Activated CD8-positive, alpha-beta T cell treated with anti-CD3 and anti-CD28 coated beads, Interleukin-2, amount 10 ng/mL, durations not matched to agents 7 days and 5 days (primary cell): Measurements from ENCODE around the gene TXNDC16. TPM values are rescaled to one million over a fixed set of nuclear protein-coding genes. Genes with fewer than 3 reads are reported as not detected.
A peak's percentile ranks its signal among the peaks of the same experiment; 100 is the strongest.

Experiments
- ATAC-seq: fragments of 150-1000 bp; cut with Tn5 transposase; one replicate; pipeline ENCODE4 v1.10.0; 2021; ENCODE audit warnings: moderate library complexity
- CTCF ChIA-PET: fragments of 350-600 bp; sonication (Branson Sonifier 250); formaldehyde crosslinking; loops from one replicate; lab custom pipeline; 2021; ENCODE audit warnings: antibody characterized with exemption; lab: Charles Lee
- POLR2A ChIA-PET: fragments of 350-600 bp; sonication (Branson Sonifier 250); formaldehyde crosslinking; loops from one replicate; lab custom pipeline; 2021; ENCODE audit warnings: antibody characterized with exemption; lab: Charles Lee
- DNase-seq: peaks from one replicate; pipeline ENCODE4 v3.0.0-alpha.2; 2020
- H3K27ac Mint-ChIP-seq: one replicate; pipeline ENCODE4 v1.8.0; 2021; ENCODE audit warnings: mild to moderate bottlenecking, mixed read lengths
- H3K27me3 Mint-ChIP-seq: one replicate; pipeline ENCODE4 v1.8.0; 2021; ENCODE audit warnings: low read depth, mixed read lengths
- H3K36me3 Mint-ChIP-seq: one replicate; pipeline ENCODE4 v1.8.0; 2021; ENCODE audit warnings: low read depth, mixed read lengths
- H3K4me1 Mint-ChIP-seq: one replicate; pipeline ENCODE4 v1.8.0; 2021; ENCODE audit warnings: low read depth, mixed read lengths
- H3K4me3 Mint-ChIP-seq: one replicate; pipeline ENCODE4 v1.8.0; 2021; ENCODE audit warnings: mild to moderate bottlenecking, mixed read lengths
- H3K9me3 Mint-ChIP-seq: one replicate; pipeline ENCODE4 v1.8.0; 2022; ENCODE audit warnings: mixed read lengths; ENCODE audit not compliant: insufficient read depth
- total RNA-seq, 2 experiments: library from RNA; stranded (reverse); gene quantifications; one replicate each; pipeline ENCODE4 v1.2.3, GENCODE V29; 2021

Gene TXNDC16
- total RNA-seq, 2 experiments from 2014 or later, result 8.8 to 9.5 TPM

GRCh38 chr14:52538623-52539022 is 13.7 kb downstream of the TXNDC16 start:
- ATAC-seq (no peak), DNase-seq (no peak)
- no peak overlapping the region for H3K27ac Mint-ChIP-seq
- ChIA-PET POLR2A (interaction anchor here (1.4 kb wide), 1 partner anchor 13 kb away, joined by 5 read pairs; the partner anchor contains the start of genes GPR137C and TXNDC16), CTCF (no interaction called here)
- H3K36me3 Mint-ChIP-seq, result peaks cover 48% of the 10 kb centered on the region
- no peaks in the 10 kb centered on the region for H3K27me3 Mint-ChIP-seq
- H3K4me1 Mint-ChIP-seq, result peaks cover 14% of the 10 kb centered on the region
- H3K4me3 Mint-ChIP-seq, result no peak overlapping the region
- no peaks in the 10 kb centered on the region for H3K9me3 Mint-ChIP-seq

GRCh38 chr14:52536269-52536668 is 16.0 kb downstream of the TXNDC16 start:
- H3K4me1 Mint-ChIP-seq, result peaks cover 14% of the 10 kb centered on the region

GRCh38 chr14:52531481-52531880 is 20.8 kb downstream of the TXNDC16 start:
- no peak overlapping the region for H3K27ac Mint-ChIP-seq
- no peaks in the 10 kb centered on the region for H3K27me3 Mint-ChIP-seq
- H3K4me1 Mint-ChIP-seq, result no peaks in the 10 kb centered on the region
- no peaks in the 10 kb centered on the region for H3K9me3 Mint-ChIP-seq
- ChIA-PET POLR2A (interaction anchor here (0.5 to 0.6 kb wide), 2 partner anchors 257 to 1292 kb away, joined by 3 read pairs; partner anchors contain the start of gene TMX1), CTCF (no interaction called here)
- peaks cover 30% of the 10 kb centered on the region for H3K36me3 Mint-ChIP-seq
- ATAC-seq (peak; percentile 67), DNase-seq (no peak)
- no peak overlapping the region for H3K4me3 Mint-ChIP-seq

More at GRCh38 chr14:52536269-52536668, 16.0 kb downstream of the TXNDC16 start:
- H3K9me3 Mint-ChIP-seq, result no peaks in the 10 kb centered on the region
- H3K36me3 Mint-ChIP-seq, result peaks cover 53% of the 10 kb centered on the region
- POLR2A ChIA-PET, result interaction anchor here (0.8 kb wide), 1 partner anchor 18 kb away, joined by 3 read pairs; no protein-coding TSS in a partner anchor
- no peak for ATAC-seq
- CTCF ChIA-PET, result interaction anchor here (1.4 to 1.5 kb wide), 2 partner anchors 11 to 16 kb away, joined by 5 to 6 read pairs; partner anchors contain the start of genes GPR137C and TXNDC16
- no peaks in the 10 kb centered on the region for H3K27me3 Mint-ChIP-seq
- no peak overlapping the region for H3K27ac Mint-ChIP-seq
- H3K4me3 Mint-ChIP-seq, result no peak overlapping the region
- DNase-seq, result no peak

GRCh38 chr14:52527052-52527451 is 25.3 kb downstream of the TXNDC16 start:
- no peak for DNase-seq
- no peak overlapping the region for H3K27ac Mint-ChIP-seq
- H3K36me3 Mint-ChIP-seq, result peaks cover 7% of the 10 kb centered on the region
- H3K27me3 Mint-ChIP-seq, result no peaks in the 10 kb centered on the region
- CTCF ChIA-PET, result interaction anchor here (1.0 kb wide), 1 partner anchor 99 kb away, joined by 3 read pairs; no protein-coding TSS in a partner anchor
- no peaks in the 10 kb centered on the region for H3K4me1 Mint-ChIP-seq
- no peaks in the 10 kb centered on the region for H3K9me3 Mint-ChIP-seq
- ATAC-seq, result no peak
- POLR2A ChIA-PET, result no interaction called here
- no peak overlapping the region for H3K4me3 Mint-ChIP-seq

GRCh38 chr14:52522581-52523345 is 29.5 kb downstream of the TXNDC16 start:
- Mint-ChIP-seq H3K4me1 (no peaks in the 10 kb centered on the region), H3K9me3 (no peaks in the 10 kb centered on the region), H3K27me3 (no peaks in the 10 kb centered on the region), H3K4me3 (no peak overlapping the region), H3K36me3 (no peaks in the 10 kb centered on the region), H3K27ac (no peak overlapping the region)
- DNase-seq, result no peak
- ChIA-PET CTCF (interaction anchor here (0.6 kb wide), 1 partner anchor 210 kb away, joined by 3 read pairs; no protein-coding TSS in a partner anchor), POLR2A (no interaction called here)
- no peak for ATAC-seq

- Mint-ChIP-seq H3K9me3 (no peaks in the 10 kb centered on the region), H3K27ac (no peak overlapping the region), H3K4me1 (no peaks in the 10 kb centered on the region), H3K27me3 (no peaks in the 10 kb centered on the region), H3K36me3 (no peaks in the 10 kb centered on the region), H3K4me3 (no peak overlapping the region)
- DNase-seq, result no peak
- ATAC-seq, result no peak
- POLR2A ChIA-PET, result no interaction called here
- CTCF ChIA-PET, result no interaction called here
These were observed 30.3 kb downstream of the TXNDC16 start for GRCh38 chr14:52522033-52522432.

- CTCF ChIA-PET, result no interaction called here
- POLR2A ChIA-PET, result no interaction called here
- peaks cover 4% of the 10 kb centered on the region for H3K36me3 Mint-ChIP-seq
- no peaks in the 10 kb centered on the region for H3K27me3 Mint-ChIP-seq
- DNase-seq (no peak), ATAC-seq (no peak)
- no peaks in the 10 kb centered on the region for H3K4me1 Mint-ChIP-seq
- no peak overlapping the region for H3K27ac Mint-ChIP-seq
- no peaks in the 10 kb centered on the region for H3K9me3 Mint-ChIP-seq
- no peak overlapping the region for H3K4me3 Mint-ChIP-seq
These were observed 38.1 kb downstream of the TXNDC16 start for GRCh38 chr14:52514046-52514811.

GRCh38 chr14:52513249-52513648 is 39.1 kb downstream of the TXNDC16 start:
- H3K4me3 Mint-ChIP-seq, result no peak overlapping the region
- no peak for ATAC-seq
- no peak overlapping the region for H3K27ac Mint-ChIP-seq
- H3K27me3 Mint-ChIP-seq, result no peaks in the 10 kb centered on the region
- no peak for DNase-seq
- H3K4me1 Mint-ChIP-seq, result no peaks in the 10 kb centered on the region
- peaks cover 11% of the 10 kb centered on the region for H3K36me3 Mint-ChIP-seq
- CTCF ChIA-PET, result no interaction called here
- POLR2A ChIA-PET, result no interaction called here
- no peaks in the 10 kb centered on the region for H3K9me3 Mint-ChIP-seq

GRCh38 chr14:52494444-52494843 is 57.9 kb downstream of the TXNDC16 start:
- ATAC-seq, result no peak
- DNase-seq, result no peak
- Mint-ChIP-seq H3K27me3 (no peaks in the 10 kb centered on the region), H3K4me3 (no peak overlapping the region), H3K36me3 (peaks cover 39% of the 10 kb centered on the region), H3K27ac (no peak overlapping the region), H3K4me1 (no peaks in the 10 kb centered on the region), H3K9me3 (peaks cover 14% of the 10 kb centered on the region)
- ChIA-PET POLR2A (no interaction called here), CTCF (no interaction called here)

GRCh38 chr14:52485350-52485960 is 66.8 kb downstream of the TXNDC16 start:
- DNase-seq, result no peak
- Mint-ChIP-seq H3K36me3 (peaks cover 32% of the 10 kb centered on the region), H3K4me1 (peaks cover 13% of the 10 kb centered on the region), H3K27ac (no peak overlapping the region), H3K9me3 (no peaks in the 10 kb centered on the region), H3K4me3 (no peak overlapping the region), H3K27me3 (no peaks in the 10 kb centered on the region)
- ChIA-PET POLR2A (no interaction called here), CTCF (interaction anchor here (1.0 kb wide), 1 partner anchor 19 kb away, joined by 3 read pairs; no protein-coding TSS in a partner anchor)
- no peak for ATAC-seq

GRCh38 chr14:52481864-52482263 is 70.4 kb downstream of the TXNDC16 start:
- Mint-ChIP-seq H3K27ac (no peak overlapping the region), H3K36me3 (peaks cover 56% of the 10 kb centered on the region), H3K9me3 (peaks cover 9% of the 10 kb centered on the region), H3K4me3 (no peak overlapping the region), H3K4me1 (peaks cover 28% of the 10 kb centered on the region), H3K27me3 (no peaks in the 10 kb centered on the region)
- ChIA-PET CTCF (interaction anchor here (0.9 to 1.5 kb wide), 2 partner anchors 24 to 210 kb away, joined by 3 read pairs; no protein-coding TSS in a partner anchor), POLR2A (no interaction called here)
- no peak for DNase-seq
- no peak for ATAC-seq
